Epidermal melanocyte (primary cell): ENCODE measurements around the gene KRTAP10-2.
"Not testable (repeated sequence)": the region's sequence is repeated elsewhere in the genome, so short reads cannot be mapped to it uniquely, and the experiment has no call there.

Experiments
- DNase-seq: peaks from one replicate; pipeline ENCODE4 v3.0.0; 2011; ENCODE audit warnings: low spot score; ENCODE audit not compliant: insufficient read length

KRTAP10-2 gene

DNA sequence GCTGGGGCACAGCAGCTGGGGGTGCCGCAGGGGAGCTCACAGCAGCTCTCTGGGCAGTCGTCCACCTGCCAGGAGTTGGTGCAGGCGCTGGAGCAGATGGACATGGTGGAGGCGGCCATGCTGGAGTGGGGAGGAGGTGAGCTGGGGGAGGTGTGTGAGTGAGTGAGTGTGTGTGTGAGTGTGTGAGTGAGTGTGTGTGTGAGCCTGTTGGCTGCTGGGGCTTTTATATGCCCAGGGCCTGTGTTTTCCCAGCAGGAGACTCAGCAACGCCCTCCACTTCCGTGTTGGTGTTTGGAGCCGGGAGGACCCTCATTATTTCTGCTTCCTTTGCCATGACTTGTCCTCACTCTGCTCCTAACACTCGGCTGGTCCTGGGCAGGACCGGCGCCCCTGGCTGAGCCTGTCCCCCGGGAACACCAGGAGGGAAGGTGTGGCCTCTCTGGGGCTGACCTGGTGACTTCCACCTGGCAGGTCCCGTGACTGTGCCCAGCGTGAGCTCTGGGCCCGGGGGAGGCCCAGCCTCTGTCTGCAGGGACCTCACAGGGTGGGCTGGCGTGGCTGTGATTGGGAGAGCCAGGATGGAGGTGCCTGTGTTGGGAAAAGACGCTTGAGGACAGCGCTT, at the start of gene KRTAP10-2:
TSS of gene KRTAP10-2 (minus strand) at position 166 of the 622 bp plus-strand sequence. CDS start at position 119, 47 bp downstream.
- DNase-seq, result no peak

- DNase-seq, result not testable (repeated sequence)
Measured at GRCh38 chr21:44601091-44601490, 49.8 kb upstream of the KRTAP10-2 start.

GRCh38 chr21:44600118-44600978, 49.0 kb upstream of the KRTAP10-2 start, which contains the start of gene KRTAP10-7:
Gene KRTAP10-7 (plus strand): TSS chr21:44600597. CDS start chr21:44600622, 25 bp downstream.
- not testable (repeated sequence) for DNase-seq

GRCh38 chr21:44599264-44600029, 48.1 kb upstream of the KRTAP10-2 start:
- DNase-seq, result no peak

DNA sequence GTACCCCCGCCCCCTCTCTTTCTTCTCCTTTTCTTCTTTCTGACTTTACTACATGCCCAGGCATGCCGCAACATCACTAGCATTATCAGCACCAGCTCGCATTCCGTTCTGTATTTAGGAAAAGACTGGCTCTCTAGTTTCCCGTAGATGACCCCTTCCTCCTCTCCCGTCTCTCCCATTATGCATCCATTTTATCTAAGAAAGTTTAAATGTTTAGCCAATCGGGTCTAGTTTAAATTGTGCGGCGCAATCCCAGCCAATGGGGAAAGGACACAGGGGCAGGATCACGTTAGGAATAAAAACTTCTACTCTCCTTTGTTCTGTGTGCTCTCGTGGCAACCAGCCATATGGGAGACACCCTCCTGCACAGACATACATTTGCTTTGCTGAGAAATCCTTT, 46.8 kb upstream of the KRTAP10-2 start:
- no peak for DNase-seq

DNA sequence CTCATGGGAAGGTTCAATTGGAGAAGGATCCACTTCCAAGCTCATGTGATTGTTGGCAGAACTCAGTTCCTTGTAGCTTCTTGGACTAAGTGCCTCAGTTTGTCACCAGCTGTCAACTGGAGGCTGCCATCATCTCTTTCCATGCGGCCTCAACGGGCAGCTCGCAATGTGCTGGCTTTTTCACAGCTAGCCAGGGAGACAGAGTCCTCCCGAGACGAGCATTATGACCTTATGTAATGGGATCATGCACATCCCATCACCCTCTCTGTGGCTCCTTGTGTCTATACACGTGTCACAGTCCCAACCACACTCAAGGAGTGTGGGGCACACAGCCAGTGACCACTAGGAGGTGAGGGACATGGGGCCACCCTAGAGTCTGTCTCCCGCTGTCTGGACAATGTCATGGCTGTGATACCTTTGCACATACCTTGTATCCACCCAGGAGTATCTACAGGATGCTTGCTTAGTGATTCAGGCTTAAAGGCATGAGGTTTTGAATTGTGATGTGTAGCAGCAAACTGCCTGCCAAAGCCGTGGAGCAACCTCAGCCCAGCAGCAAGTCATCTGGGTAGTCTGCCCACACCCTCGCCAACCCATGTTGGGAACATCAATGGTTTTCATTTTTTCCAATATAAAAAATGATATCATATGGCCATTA, 44.9 kb upstream of the KRTAP10-2 start:
- DNase-seq, result no peak

GRCh38 chr21:44595524-44595923, 44.2 kb upstream of the KRTAP10-2 start:
- DNase-seq, result no peak

GRCh38 chr21:44594406-44594916, 43.2 kb upstream of the KRTAP10-2 start:
- DNase-seq, result no peak

DNA sequence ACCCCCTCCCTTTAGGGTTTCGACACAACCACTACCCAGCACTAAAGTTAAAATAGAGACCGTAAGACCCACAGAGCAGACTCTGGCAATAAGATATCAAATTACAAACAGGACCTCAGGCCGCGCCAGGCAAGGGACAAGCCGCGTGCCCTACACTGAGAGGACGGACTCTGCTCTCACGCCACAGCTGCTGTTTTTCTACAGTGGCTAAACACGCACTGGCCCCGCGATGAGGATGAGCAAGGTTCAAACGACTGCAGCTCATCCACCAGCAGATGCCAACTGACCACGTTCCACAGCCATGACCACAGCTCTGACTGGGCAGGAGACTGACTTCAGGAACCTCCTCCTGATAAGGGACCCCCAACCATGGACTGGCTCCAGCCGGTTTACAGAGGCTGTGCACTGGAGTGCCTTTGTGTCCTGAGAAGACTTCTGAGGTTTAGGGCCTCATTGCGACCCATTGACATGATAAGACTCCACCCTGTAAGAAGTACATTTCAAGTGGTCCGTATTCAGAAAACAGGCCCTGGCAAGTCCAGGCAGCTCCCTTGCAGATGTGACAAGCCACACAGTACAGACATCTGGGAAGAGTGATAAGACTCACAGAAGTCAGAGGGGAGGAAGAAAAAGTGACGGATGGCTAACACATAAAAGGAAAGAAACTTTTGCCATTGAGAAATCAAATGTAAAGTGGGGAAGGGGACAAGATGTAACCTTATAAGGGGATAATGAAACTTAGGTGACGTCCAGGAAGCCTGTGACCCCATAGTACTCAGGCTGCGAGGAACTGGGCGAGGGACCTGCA, 42.5 kb upstream of the KRTAP10-2 start:
- no peak for DNase-seq

- no peak for DNase-seq
Measured at GRCh38 chr21:44592446-44593311, 41.4 kb upstream of the KRTAP10-2 start, which contains the start of gene KRTAP10-6. Gene KRTAP10-6 (minus strand): TSS chr21:44592505. CDS start chr21:44592484, 21 bp downstream.

DNA sequence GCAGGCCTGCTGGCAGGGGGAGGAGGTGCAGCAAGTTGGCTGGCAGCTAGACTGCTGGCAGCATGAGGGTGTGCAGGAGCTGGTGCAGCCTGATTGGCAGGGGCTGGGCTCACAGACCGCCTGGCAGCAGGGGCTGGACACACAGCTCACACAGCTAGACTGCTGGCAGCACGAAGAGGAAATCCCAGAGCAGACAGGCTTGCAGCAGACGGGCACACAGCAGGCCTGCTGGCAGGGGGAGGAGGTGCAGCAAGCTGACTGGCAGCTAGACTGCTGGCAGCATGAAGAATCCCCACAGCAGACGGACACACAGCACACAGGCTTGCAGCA, 40.5 kb upstream of the KRTAP10-2 start:
- not testable (repeated sequence) for DNase-seq

DNA sequence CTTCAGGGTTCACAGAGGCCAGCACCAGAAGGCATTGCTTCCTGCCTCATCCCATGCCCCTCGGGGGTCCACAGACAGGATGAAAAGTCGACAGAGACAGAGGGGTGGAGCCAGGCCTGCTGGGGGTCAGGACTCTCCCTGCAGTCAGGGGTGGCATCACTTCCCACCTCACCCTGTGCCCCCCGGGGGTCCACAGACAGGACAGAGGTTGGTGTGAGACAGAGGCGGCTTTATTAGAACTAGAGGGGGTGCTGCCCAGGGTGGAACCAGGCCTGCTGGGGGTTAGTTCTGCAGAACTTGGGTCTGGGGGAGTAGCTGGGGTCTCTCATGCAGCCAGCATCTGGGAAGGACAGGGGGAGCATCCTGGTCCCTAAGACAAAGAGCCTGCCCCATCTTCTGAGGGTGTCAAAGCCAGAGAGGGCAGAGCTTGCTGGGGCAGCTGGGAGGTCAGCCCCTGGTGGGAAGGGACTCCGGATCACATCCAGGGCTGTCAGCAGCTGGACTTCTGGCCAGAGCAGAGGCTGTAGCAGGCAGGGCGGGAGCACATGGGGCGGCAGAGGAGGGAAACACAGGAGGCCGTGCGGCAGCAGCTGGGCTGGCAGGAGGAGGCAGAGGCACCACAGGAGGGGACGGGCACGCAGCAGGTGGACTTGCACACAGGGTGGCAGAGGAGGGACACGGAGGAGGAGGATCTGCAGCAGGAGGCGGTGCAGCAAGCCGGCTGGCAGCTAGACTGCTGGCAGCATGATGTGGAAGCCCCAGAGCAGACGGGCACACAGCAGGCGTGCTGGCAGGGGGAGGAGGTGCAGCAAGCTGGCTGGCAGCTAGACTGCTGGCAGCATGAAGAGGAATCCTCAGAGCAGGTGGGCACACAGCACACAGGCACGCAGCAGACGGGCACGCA, 39.8 kb upstream of the KRTAP10-2 start:
- DNase-seq, result not testable (repeated sequence)

DNA sequence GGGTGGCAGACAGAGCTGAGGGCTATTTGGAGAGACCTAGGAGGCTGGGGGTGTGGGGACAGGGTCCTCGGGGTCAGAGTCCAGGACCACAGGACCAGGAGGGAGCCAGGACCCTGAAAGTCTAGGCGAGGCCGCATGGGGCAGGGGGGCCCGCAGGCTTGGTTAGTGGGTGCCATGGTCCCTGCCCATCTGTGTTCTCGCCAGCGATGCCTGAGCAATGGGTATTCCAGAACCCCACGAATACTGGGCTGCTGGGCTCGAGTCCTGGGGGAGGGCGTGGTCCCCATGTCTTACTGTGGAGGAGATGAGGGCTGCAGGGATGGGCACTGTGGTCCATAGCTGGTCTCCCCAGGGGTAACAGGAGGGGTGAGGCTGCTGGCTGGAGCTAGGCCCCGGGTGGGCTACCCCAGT, 39.0 kb upstream of the KRTAP10-2 start:
- no peak for DNase-seq

DNA sequence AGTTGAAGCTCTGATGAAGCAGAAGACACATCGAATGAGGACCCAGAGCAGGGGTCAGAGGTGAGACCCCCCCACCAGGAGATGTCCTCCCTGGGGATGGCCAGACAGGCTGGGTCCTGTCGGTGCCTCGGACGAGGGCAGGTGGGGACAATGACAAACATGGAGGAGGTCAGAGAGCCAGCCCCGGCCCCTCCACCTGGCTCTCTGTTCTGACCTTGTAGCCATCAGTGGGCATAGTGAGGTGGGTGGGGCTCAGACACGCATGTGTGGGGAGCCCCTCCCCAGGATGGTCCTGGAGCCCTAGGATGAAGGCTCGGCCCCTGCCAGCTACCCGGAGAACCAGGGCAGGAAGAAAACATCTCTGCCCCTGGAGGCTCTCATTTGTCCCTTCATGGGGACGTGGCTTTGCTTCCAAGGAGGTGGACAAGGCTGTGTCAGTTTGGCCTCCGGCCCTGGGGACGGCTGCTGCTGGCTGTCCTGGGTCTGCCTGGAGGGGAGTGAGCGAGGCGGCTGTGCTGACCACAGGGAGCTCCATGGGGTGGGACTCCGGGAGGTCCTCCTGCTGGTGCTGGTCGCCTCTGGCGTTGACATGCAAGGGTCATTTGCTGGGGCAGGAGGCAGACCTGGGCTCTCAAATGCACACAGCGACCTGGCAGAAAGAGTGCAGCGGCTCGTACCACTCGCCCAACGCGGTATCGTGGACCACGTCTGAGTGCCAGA, 38.4 kb upstream of the KRTAP10-2 start:
- DNase-seq, result no peak

DNA sequence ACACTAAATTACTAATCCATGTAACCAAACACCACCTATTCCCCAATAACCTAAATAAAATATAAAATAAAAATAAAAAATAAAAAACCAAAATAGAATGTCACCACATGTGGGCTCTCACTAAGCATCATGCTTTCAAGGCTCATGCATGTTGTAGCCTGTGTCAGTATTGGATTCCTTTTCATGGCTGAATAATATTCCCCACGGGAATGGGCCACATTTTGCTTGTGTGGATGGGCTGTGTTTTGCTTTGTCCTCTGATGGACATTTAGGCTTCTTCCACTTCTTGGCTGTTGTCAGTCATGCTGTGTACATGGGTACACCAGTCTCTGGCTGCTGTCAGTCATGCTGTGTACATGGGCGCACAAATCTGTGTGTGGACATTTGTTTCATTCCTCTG, 37.8 kb upstream of the KRTAP10-2 start:
- no peak for DNase-seq

GRCh38 chr21:44585892-44586291, 34.6 kb upstream of the KRTAP10-2 start:
- no peak for DNase-seq

- no peak for DNase-seq
Measured at GRCh38 chr21:44583800-44584147, 32.5 kb upstream of the KRTAP10-2 start.
